Measurements from ENCODE around the gene MBD3L3.

DNA sequence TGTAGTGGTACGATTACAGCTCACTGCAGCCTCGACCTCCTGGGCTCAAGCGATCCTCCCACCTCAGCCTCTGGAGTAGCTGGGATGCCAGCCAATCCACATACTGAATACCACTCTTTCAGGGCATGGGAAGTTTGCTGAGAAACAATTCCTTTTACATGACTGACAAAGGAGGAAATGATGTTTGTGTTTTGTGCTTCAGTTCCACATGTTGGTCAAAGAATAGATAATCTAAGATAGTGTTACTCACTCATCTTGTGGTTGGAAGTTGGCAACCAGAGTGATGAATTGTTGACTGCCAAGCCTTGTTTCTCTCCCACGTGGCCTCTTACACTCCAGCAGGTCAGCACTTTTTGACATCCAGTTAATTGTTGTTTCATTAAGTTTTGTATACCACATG is 44.8 kb downstream of the MBD3L3 start:
- TF ChIP-seq CTCF (IDR thresholded peaks at IDR 0.05) (no peak), EZH2phosphoT487 (IDR thresholded peaks at IDR 0.05) (no peak), EZH2 (IDR thresholded peaks at IDR 0.05) (no peak)

Data from neural progenitor cell (in vitro differentiated cells).